Activated CD4-positive, alpha-beta T cell treated with anti-CD3 and anti-CD28 coated beads for 36 hours (primary cell): Measurements from ENCODE around the gene FAM3A. TPM values are rescaled to one million over a fixed set of nuclear protein-coding genes. Genes with fewer than 3 reads are reported as not detected.
A peak's percentile ranks its signal among the peaks of the same experiment; 100 is the strongest.
"Not testable (repeated sequence)": the region's sequence is repeated elsewhere in the genome, so short reads cannot be mapped to it uniquely, and the experiment has no call there.

Experiments
- ATAC-seq: fragments of 200-7000 bp; cut with Tn5 transposase; one replicate; pipeline ENCODE4 v1.10.0; 2021; ENCODE audit warnings: mild to moderate bottlenecking, moderate library complexity
- CTCF ChIA-PET: fragments of 350-600 bp; sonication (Branson Sonifier 250); formaldehyde crosslinking; loops from one replicate; lab custom pipeline; 2021; ENCODE audit warnings: antibody characterized with exemption; lab: Charles Lee
- POLR2A ChIA-PET: fragments of 350-600 bp; sonication (Branson Sonifier 250); formaldehyde crosslinking; loops from one replicate; lab custom pipeline; 2021; ENCODE audit warnings: antibody characterized with exemption, inconsistent platforms; lab: Charles Lee
- DNase-seq: peaks from one replicate; pipeline ENCODE4 v3.0.0-alpha.2; 2020
- H3K27ac Mint-ChIP-seq: one replicate; pipeline ENCODE4 v1.8.0; 2021; ENCODE audit warnings: mixed read lengths
- H3K27me3 Mint-ChIP-seq: one replicate; pipeline ENCODE4 v1.8.0; 2021; ENCODE audit warnings: mixed read lengths
- H3K36me3 Mint-ChIP-seq: one replicate; pipeline ENCODE4 v1.8.0; 2021; ENCODE audit warnings: low read depth, mixed read lengths
- H3K4me1 Mint-ChIP-seq: one replicate; pipeline ENCODE4 v1.8.0; 2021; ENCODE audit warnings: mixed read lengths
- H3K4me3 Mint-ChIP-seq: one replicate; pipeline ENCODE4 v1.8.0; 2021; ENCODE audit warnings: mild to moderate bottlenecking, moderate library complexity, mixed read lengths
- H3K9me3 Mint-ChIP-seq: one replicate; pipeline ENCODE4 v1.8.0; 2021; ENCODE audit warnings: low read depth, mixed read lengths
- intact Hi-C, 2 experiments: fragments of 100-400 bp; cut with DNase I in 1 of 2; cut with micrococcal nuclease in 1 of 2; formaldehyde crosslinking; loops; one replicate each; pipeline versions ENCODE4 v1.14.2 to v1.15.1; 2022 to 2024; cut with DNase I, micrococcal nuclease
- total RNA-seq, 2 experiments: library from RNA; stranded (reverse); gene quantifications; one replicate each; pipeline ENCODE4 v1.2.3, GENCODE V29; 2021

Gene FAM3A
- total RNA-seq, 2 experiments from 2014 or later: 27.6 to 30.5 TPM

- H3K4me3 Mint-ChIP-seq: no peak overlapping the region
- ChIA-PET POLR2A (no interaction called here), CTCF (no interaction called here)
- peaks cover 34% of the 10 kb centered on the region for H3K4me1 Mint-ChIP-seq
- intact Hi-C loops: no loop called here
- H3K9me3 Mint-ChIP-seq: no peaks in the 10 kb centered on the region
- ATAC-seq: no peak
- H3K27me3 Mint-ChIP-seq: no peaks in the 10 kb centered on the region
- peaks cover 31% of the 10 kb centered on the region for H3K36me3 Mint-ChIP-seq
- no peak for DNase-seq
- H3K27ac Mint-ChIP-seq: no peak overlapping the region
Measured at GRCh38 chrX:154512879-154513553, 3.0 kb downstream of the FAM3A start.

- peak overlapping the region; percentile 31 for H3K27ac Mint-ChIP-seq
- POLR2A ChIA-PET: no interaction called here
- CTCF ChIA-PET: no interaction called here
- H3K9me3 Mint-ChIP-seq: no peaks in the 10 kb centered on the region
- H3K4me1 Mint-ChIP-seq: peaks cover 33% of the 10 kb centered on the region
- intact Hi-C loops: no loop called here
- peaks cover 32% of the 10 kb centered on the region for H3K36me3 Mint-ChIP-seq
- no peak for ATAC-seq
- DNase-seq: no peak
- H3K27me3 Mint-ChIP-seq: no peaks in the 10 kb centered on the region
- H3K4me3 Mint-ChIP-seq: no peak overlapping the region
Measured at GRCh38 chrX:154511761-154512160, 4.3 kb downstream of the FAM3A start.

GRCh38 chrX:154509455-154509854 lies 6.6 kb downstream of the FAM3A start:
- no peak for ATAC-seq
- intact Hi-C loops: no loop called here
- Mint-ChIP-seq H3K9me3 (no peaks in the 10 kb centered on the region), H3K4me3 (no peak overlapping the region), H3K36me3 (peaks cover 31% of the 10 kb centered on the region), H3K4me1 (peaks cover 23% of the 10 kb centered on the region), H3K27ac (no peak overlapping the region), H3K27me3 (no peaks in the 10 kb centered on the region)
- CTCF ChIA-PET: no interaction called here
- POLR2A ChIA-PET: no interaction called here
- DNase-seq: no peak

GRCh38 chrX:154508384-154508745 lies 7.7 kb downstream of the FAM3A start:
- Mint-ChIP-seq H3K4me3 (no peak overlapping the region), H3K4me1 (peaks cover 16% of the 10 kb centered on the region), H3K36me3 (peaks cover 27% of the 10 kb centered on the region), H3K27ac (no peak overlapping the region), H3K9me3 (no peaks in the 10 kb centered on the region), H3K27me3 (no peaks in the 10 kb centered on the region)
- ChIA-PET POLR2A (no interaction called here), CTCF (interaction anchor here (0.6 kb wide), 1 partner anchor 9 kb away, joined by 3 read pairs; no protein-coding TSS in a partner anchor)
- ATAC-seq (no peak), DNase-seq (no peak)
- intact Hi-C loops: no loop called here

- Mint-ChIP-seq H3K9me3 (no peaks in the 10 kb centered on the region), H3K4me1 (peaks cover 15% of the 10 kb centered on the region), H3K4me3 (no peak overlapping the region), H3K36me3 (peaks cover 27% of the 10 kb centered on the region), H3K27ac (no peak overlapping the region), H3K27me3 (no peaks in the 10 kb centered on the region)
- intact Hi-C loops: no loop called here
- DNase-seq: no peak
- ChIA-PET CTCF (interaction anchor here (0.6 kb wide), 1 partner anchor 10 kb away, joined by 3 read pairs; no protein-coding TSS in a partner anchor), POLR2A (no interaction called here)
- no peak for ATAC-seq
Measured at GRCh38 chrX:154507673-154508383, 8.2 kb downstream of the FAM3A start.

- ATAC-seq (no peak), DNase-seq (no peak)
- Mint-ChIP-seq H3K4me1 (peaks cover 8% of the 10 kb centered on the region), H3K36me3 (peaks cover 27% of the 10 kb centered on the region), H3K4me3 (no peak overlapping the region), H3K27me3 (no peaks in the 10 kb centered on the region), H3K9me3 (no peaks in the 10 kb centered on the region), H3K27ac (no peak overlapping the region)
- CTCF ChIA-PET: no interaction called here
- intact Hi-C loops: no loop called here
- POLR2A ChIA-PET: no interaction called here
Measured at GRCh38 chrX:154506483-154507332, 9.3 kb downstream of the FAM3A start.

GRCh38 chrX:154505734-154506133 lies 10.3 kb downstream of the FAM3A start:
- no peak for DNase-seq
- Mint-ChIP-seq H3K27ac (no peak overlapping the region), H3K4me3 (no peak overlapping the region), H3K36me3 (peaks cover 23% of the 10 kb centered on the region), H3K4me1 (no peaks in the 10 kb centered on the region), H3K9me3 (no peaks in the 10 kb centered on the region), H3K27me3 (no peaks in the 10 kb centered on the region)
- ChIA-PET CTCF (no interaction called here), POLR2A (no interaction called here)
- ATAC-seq: no peak
- intact Hi-C loops: no loop called here

- intact Hi-C loops: no loop called here
- POLR2A ChIA-PET: no interaction called here
- ATAC-seq (no peak), DNase-seq (no peak)
- CTCF ChIA-PET: no interaction called here
- Mint-ChIP-seq H3K27ac (no peak overlapping the region), H3K4me3 (no peak overlapping the region), H3K27me3 (no peaks in the 10 kb centered on the region), H3K4me1 (no peaks in the 10 kb centered on the region), H3K36me3 (peaks cover 4% of the 10 kb centered on the region), H3K9me3 (no peaks in the 10 kb centered on the region)
Measured at GRCh38 chrX:154502989-154503388, 13.0 kb downstream of the FAM3A start.

- Mint-ChIP-seq H3K4me1 (no peaks in the 10 kb centered on the region), H3K27ac (no peak overlapping the region), H3K4me3 (no peak overlapping the region), H3K36me3 (peaks cover 4% of the 10 kb centered on the region), H3K27me3 (no peaks in the 10 kb centered on the region), H3K9me3 (no peaks in the 10 kb centered on the region)
- intact Hi-C loops: no loop called here
- no peak for ATAC-seq
- ChIA-PET POLR2A (interaction anchor here (0.6 kb wide), 1 partner anchor 12 kb away, joined by 3 read pairs; the partner anchor contains the start of gene SLC10A3), CTCF (interaction anchor here (0.6 kb wide), 1 partner anchor 305 kb away, joined by 3 read pairs; no protein-coding TSS in a partner anchor)
- no peak for DNase-seq
Measured at GRCh38 chrX:154502098-154502497, 13.9 kb downstream of the FAM3A start.

GRCh38 chrX:154501423-154501822 lies 14.6 kb downstream of the FAM3A start:
- H3K36me3 Mint-ChIP-seq, H3K27ac Mint-ChIP-seq, H3K4me1 Mint-ChIP-seq, H3K27me3 Mint-ChIP-seq, H3K9me3 Mint-ChIP-seq, intact Hi-C loops, POLR2A ChIA-PET, DNase-seq, H3K4me3 Mint-ChIP-seq, ATAC-seq: not testable (repeated sequence)
- CTCF ChIA-PET: interaction anchor here (0.7 kb wide), 1 partner anchor 472 kb away, joined by 8 read pairs; no protein-coding TSS in a partner anchor

GRCh38 chrX:154496591-154497137 lies 19.4 kb downstream of the FAM3A start:
- ATAC-seq, H3K27me3 Mint-ChIP-seq, H3K4me1 Mint-ChIP-seq, DNase-seq, H3K27ac Mint-ChIP-seq, H3K36me3 Mint-ChIP-seq, POLR2A ChIA-PET, intact Hi-C loops, H3K4me3 Mint-ChIP-seq, H3K9me3 Mint-ChIP-seq: not testable (repeated sequence)
- CTCF ChIA-PET: interaction anchor here (0.7 kb wide), 2 partner anchors 9 to 49 kb away, joined by 3 read pairs; no protein-coding TSS in a partner anchor
